Hepatocyte (in vitro differentiated cells): Measurements from ENCODE around the gene ARID2.

ENCODE experiments used
- EZH2 ChIP-seq: fragments of 200-600 bp; sonication (generic); IDR thresholded peaks from 2 replicates; pipeline ENCODE4 v1.6.1; 2016; ENCODE audit warnings: antibody characterized with exemption, mild to moderate bottlenecking, borderline replicate concordance
- TF ChIP-seq, protein P1 (sequence below): fragments of 200-600 bp; sonication (generic); IDR thresholded peaks from 2 replicates; pipeline ENCODE4 v1.5.1; 2016; ENCODE audit warnings: antibody characterized with exemption, mild to moderate bottlenecking; ENCODE audit not compliant: poor library complexity

- TF ChIP-seq, protein P1, sequence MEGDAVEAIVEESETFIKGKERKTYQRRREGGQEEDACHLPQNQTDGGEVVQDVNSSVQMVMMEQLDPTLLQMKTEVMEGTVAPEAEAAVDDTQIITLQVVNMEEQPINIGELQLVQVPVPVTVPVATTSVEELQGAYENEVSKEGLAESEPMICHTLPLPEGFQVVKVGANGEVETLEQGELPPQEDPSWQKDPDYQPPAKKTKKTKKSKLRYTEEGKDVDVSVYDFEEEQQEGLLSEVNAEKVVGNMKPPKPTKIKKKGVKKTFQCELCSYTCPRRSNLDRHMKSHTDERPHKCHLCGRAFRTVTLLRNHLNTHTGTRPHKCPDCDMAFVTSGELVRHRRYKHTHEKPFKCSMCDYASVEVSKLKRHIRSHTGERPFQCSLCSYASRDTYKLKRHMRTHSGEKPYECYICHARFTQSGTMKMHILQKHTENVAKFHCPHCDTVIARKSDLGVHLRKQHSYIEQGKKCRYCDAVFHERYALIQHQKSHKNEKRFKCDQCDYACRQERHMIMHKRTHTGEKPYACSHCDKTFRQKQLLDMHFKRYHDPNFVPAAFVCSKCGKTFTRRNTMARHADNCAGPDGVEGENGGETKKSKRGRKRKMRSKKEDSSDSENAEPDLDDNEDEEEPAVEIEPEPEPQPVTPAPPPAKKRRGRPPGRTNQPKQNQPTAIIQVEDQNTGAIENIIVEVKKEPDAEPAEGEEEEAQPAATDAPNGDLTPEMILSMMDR, result no peak
- no peak for TF ChIP-seq EZH2
Measured at GRCh38 chr12:45914090-45914489, 184.6 kb downstream of the ARID2 start.
